H7 (cell line): ENCODE measurements around the gene TAPT1. TPM values are rescaled to one million over a fixed set of nuclear protein-coding genes. Genes with fewer than 3 reads are reported as not detected.

Experiments used
- DNase-seq: peaks from one replicate; pipeline ENCODE4 v3.0.0; 2012
- H3K27me3 ChIP-seq: 2 replicates; pipeline ENCODE4 v1.6.0; 2011; ENCODE audit warnings: mild to moderate bottlenecking, low read length; ENCODE audit not compliant: control insufficient read depth, insufficient read depth
- H3K36me3 ChIP-seq: replicated peaks from 2 replicates; pipeline ENCODE4 v1.5.1; 2011; ENCODE audit warnings: low read length; ENCODE audit not compliant: control insufficient read depth, insufficient read depth
- H3K4me3 ChIP-seq: 2 replicates; pipeline ENCODE4 v1.5.1; 2011; ENCODE audit warnings: low read depth, mild to moderate bottlenecking, control low read depth, low read length, moderate library complexity; ENCODE audit not compliant: insufficient read depth
- total RNA-seq: library from RNA; depleted of rRNA; stranded (reverse); fragments of >200 nt; shearing (Covaris generic); gene quantifications from 2 replicates; pipeline ENCODE4 v1.2.3, GENCODE V29; 2014; rRNA removed

The TAPT1 gene
- total RNA-seq, 1 experiment from 2014 or later: 5.8 TPM

- Histone ChIP-seq H3K36me3 (no peaks in the 10 kb centered on the region), H3K4me3 (no peak overlapping the region), H3K27me3 (no peaks in the 10 kb centered on the region)
- no peak for DNase-seq
These were observed 114.7 kb downstream of the TAPT1 start for GRCh38 chr4:16111533-16111932.

GRCh38 chr4:16110661-16111290 lies 115.5 kb downstream of the TAPT1 start:
- H3K36me3 ChIP-seq: no peaks in the 10 kb centered on the region
- no peak for DNase-seq
- H3K27me3 ChIP-seq: no peaks in the 10 kb centered on the region
- no peak overlapping the region for H3K4me3 ChIP-seq

Other genes starting within 250 kb of the TAPT1 start
- 42.3 and 53.4 TPM in 2 replicates for gene PROM1, start 142.4 kb downstream of the TAPT1 start, total RNA-seq